ENCODE measurements around the gene NAV1.
"Not testable (repeated sequence)": the region's sequence is repeated elsewhere in the genome, so short reads cannot be mapped to it uniquely, and the experiment has no call there.

NAV1 gene

GRCh38 chr1:201538612-201539551 is at the start of gene NAV1:
Gene NAV1 (plus strand): TSS chr1:201539127. CDS start chr1:201622885, 83,758 bp downstream.
- peak; percentile 72 for DNase-seq

- no peak for DNase-seq
These were observed 49.2 kb upstream of the NAV1 start for GRCh38 chr1:201489643-201490261.

GRCh38 chr1:201490708-201491131 is 48.2 kb upstream of the NAV1 start:
- no peak for DNase-seq

- no peak for DNase-seq
These were observed 46.9 kb upstream of the NAV1 start for GRCh38 chr1:201491896-201492511.

GRCh38 chr1:201493026-201493656 is 45.8 kb upstream of the NAV1 start:
- not testable (repeated sequence) for DNase-seq

- no peak for DNase-seq
These were observed 44.9 kb upstream of the NAV1 start for GRCh38 chr1:201493757-201494617.

- DNase-seq = peak; percentile 81
These were observed 43.2 kb upstream of the NAV1 start for GRCh38 chr1:201495551-201496295.

GRCh38 chr1:201496296-201496690 is 42.6 kb upstream of the NAV1 start:
- peak; percentile 10 for DNase-seq

GRCh38 chr1:201497935-201498509 is 40.9 kb upstream of the NAV1 start:
- DNase-seq = no peak

GRCh38 chr1:201498621-201499020 is 40.3 kb upstream of the NAV1 start:
- no peak for DNase-seq

GRCh38 chr1:201499191-201499590 is 39.7 kb upstream of the NAV1 start:
- no peak for DNase-seq

- no peak for DNase-seq
These were observed 38.9 kb upstream of the NAV1 start for GRCh38 chr1:201499795-201500669.

GRCh38 chr1:201500670-201501120 is 38.2 kb upstream of the NAV1 start:
- no peak for DNase-seq

- no peak for DNase-seq
These were observed 37.8 kb upstream of the NAV1 start for GRCh38 chr1:201501144-201501543.

- DNase-seq = peak; percentile 41
These were observed 37.0 kb upstream of the NAV1 start for GRCh38 chr1:201501812-201502510.

- DNase-seq = no peak
These were observed 36.4 kb upstream of the NAV1 start for GRCh38 chr1:201502511-201502857.

GRCh38 chr1:201503397-201504176 is 35.3 kb upstream of the NAV1 start:
- DNase-seq = peak; percentile 8

GRCh38 chr1:201504179-201504631 is 34.7 kb upstream of the NAV1 start:
- no peak for DNase-seq
